Caki2 (cell line): ENCODE results near the gene MOGAT3. TPM values are rescaled to one million over a fixed set of nuclear protein-coding genes. Genes with fewer than 3 reads are reported as not detected.

ENCODE experiments used
- DNase-seq: peaks from one replicate; pipeline ENCODE4 v3.0.0-alpha.2; 2015; ENCODE audit warnings: low read depth
- in situ Hi-C: cut with HindIII; loops from 2 replicates; pipeline ENCODE4 v1.10.0; 2016; ENCODE audit warnings: low sequenced_read_pairs, low pct_unique_long_range_greater_than_20kb, mixed read lengths
- total RNA-seq: library from RNA; depleted of rRNA; stranded (reverse); fragments of >200 nt; shearing (Covaris generic); gene quantifications from 2 replicates; pipeline ENCODE4 v1.2.3, GENCODE V29; 2014; ENCODE audit warnings: low replicate concordance

Gene MOGAT3
- total RNA-seq, 1 experiment from 2014 or later: not detected

GRCh38 chr7:101180130-101180755 lies 20.6 kb downstream of the MOGAT3 start, which contains the start of gene NAT16:
TSS of gene NAT16 (minus strand) at chr7:101180293. CDS start at chr7:101174807, 5,486 bp downstream.
- no peak for DNase-seq
- in situ Hi-C loops: no loop called here

GRCh38 chr7:101179713-101180112 lies 21.1 kb downstream of the MOGAT3 start:
- in situ Hi-C loops: no loop called here

GRCh38 chr7:101179117-101179516 lies 21.7 kb downstream of the MOGAT3 start:
- no peak for DNase-seq
- in situ Hi-C loops: no loop called here

More at GRCh38 chr7:101179713-101180112, 21.1 kb downstream of the MOGAT3 start:
- DNase-seq: no peak

GRCh38 chr7:101177644-101178043 lies 23.2 kb downstream of the MOGAT3 start:
- in situ Hi-C loops: no loop called here
- no peak for DNase-seq

- in situ Hi-C loops: no loop called here
These were observed 25.2 kb downstream of the MOGAT3 start for GRCh38 chr7:101175664-101176063.

GRCh38 chr7:101174322-101174854 lies 26.4 kb downstream of the MOGAT3 start:
- in situ Hi-C loops: no loop called here
- no peak for DNase-seq

More at GRCh38 chr7:101175664-101176063, 25.2 kb downstream of the MOGAT3 start:
- no peak for DNase-seq

- in situ Hi-C loops: no loop called here
- peak; percentile 58 for DNase-seq
These were observed 27.0 kb downstream of the MOGAT3 start for GRCh38 chr7:101173752-101174244.

GRCh38 chr7:101172854-101173751 lies 27.7 kb downstream of the MOGAT3 start:
- peak; percentile 80 for DNase-seq
- in situ Hi-C loops: no loop called here

- in situ Hi-C loops: no loop called here
- DNase-seq: no peak
These were observed 28.6 kb downstream of the MOGAT3 start for GRCh38 chr7:101172005-101172853.

GRCh38 chr7:101171442-101171837 lies 29.4 kb downstream of the MOGAT3 start:
- in situ Hi-C loops: no loop called here
- no peak for DNase-seq

- DNase-seq: no peak
- in situ Hi-C loops: no loop called here
These were observed 30.0 kb downstream of the MOGAT3 start for GRCh38 chr7:101170617-101171441.

- peak; percentile 45 for DNase-seq
- in situ Hi-C loops: no loop called here
These were observed 30.8 kb downstream of the MOGAT3 start for GRCh38 chr7:101169838-101170551.

GRCh38 chr7:101169110-101169837 lies 31.6 kb downstream of the MOGAT3 start:
- in situ Hi-C loops: no loop called here
- no peak for DNase-seq

- DNase-seq: no peak
These were observed 32.3 kb downstream of the MOGAT3 start for GRCh38 chr7:101168412-101169049.

GRCh38 chr7:101167645-101168411 lies 33.0 kb downstream of the MOGAT3 start:
- no peak for DNase-seq
- in situ Hi-C loops: no loop called here

More at GRCh38 chr7:101168412-101169049, 32.3 kb downstream of the MOGAT3 start:
- in situ Hi-C loops: no loop called here
